WTC11 (cell line): ENCODE results near the gene UGT1A4. TPM values are rescaled to one million over a fixed set of nuclear protein-coding genes. Genes with fewer than 3 reads are reported as not detected.

ENCODE experiments used
- ATAC-seq: fragments of 200-7000 bp; cut with Tn5 transposase; 2 replicates; pipeline ENCODE4 v1.10.0; 2021; ENCODE audit warnings: mild to moderate bottlenecking, moderate library complexity
- CTCF ChIA-PET: fragments of 300-600 bp; sonication (Branson Sonifier 250); formaldehyde crosslinking; loops from one replicate; lab custom pipeline; 2021; ENCODE audit warnings: antibody characterized with exemption; lab: Charles Lee
- POLR2A ChIA-PET: fragments of 350-600 bp; sonication (Branson Sonifier 250); formaldehyde crosslinking; loops from one replicate; lab custom pipeline; 2021; ENCODE audit warnings: antibody characterized with exemption; lab: Charles Lee
- DNase-seq: peaks from one replicate; pipeline ENCODE4 v3.0.0; 2021; ENCODE audit warnings: low spot score
- H3K27ac Mint-ChIP-seq: 2 replicates; pipeline ENCODE4 v1.8.0; 2021; ENCODE audit warnings: mixed read lengths
- H3K27me3 Mint-ChIP-seq: 2 replicates; pipeline ENCODE4 v1.8.0; 2021; ENCODE audit warnings: low read depth, mild to moderate bottlenecking, moderate library complexity, mixed read lengths
- H3K36me3 Mint-ChIP-seq: 2 replicates; pipeline ENCODE4 v1.8.0; 2021; ENCODE audit warnings: mixed read lengths
- H3K4me1 Mint-ChIP-seq: 2 replicates; pipeline ENCODE4 v1.8.0; 2022; ENCODE audit warnings: mixed read lengths
- H3K4me3 Mint-ChIP-seq: 2 replicates; pipeline ENCODE4 v1.8.0; 2021; ENCODE audit warnings: mild to moderate bottlenecking, moderate library complexity, mixed read lengths
- H3K9me3 Mint-ChIP-seq: 2 replicates; pipeline ENCODE4 v1.8.0; 2021; ENCODE audit warnings: mixed read lengths
- ATF3 ChIP-seq: sonication (generic); formaldehyde crosslinking; conservative IDR thresholded peaks from 2 replicates; pipeline ENCODE4 v1.8.1; 2022; ENCODE audit warnings: mild to moderate bottlenecking, missing genetic modification reagents
- CTCF ChIP-seq: fragments of 200-600 bp; IDR thresholded peaks from 2 replicates; pipeline ENCODE4 v1.8.0; 2022; ENCODE audit warnings: antibody characterized with exemption
- ERG ChIP-seq: fragments of 250-450 bp; sonication (Bioruptor Pico); IDR thresholded peaks from 2 replicates; pipeline ENCODE4 v1.8.0; 2021; ENCODE audit warnings: mild to moderate bottlenecking
- GTF2I ChIP-seq: fragments of 250-450 bp; sonication (Bioruptor Pico); conservative IDR thresholded peaks from 2 replicates; pipeline ENCODE4 v1.4.0; 2021; ENCODE audit warnings: mild to moderate bottlenecking
- HMGA2 ChIP-seq: fragments of 250-450 bp; sonication (Bioruptor Pico); IDR thresholded peaks from 2 replicates; pipeline ENCODE4 v1.4.0; 2021; ENCODE audit warnings: mild to moderate bottlenecking, moderate library complexity
- JAZF1 ChIP-seq: fragments of 250-450 bp; sonication (Bioruptor Pico); IDR thresholded peaks from 2 replicates; pipeline ENCODE4 v1.9.0; 2021; ENCODE audit warnings: moderate library complexity, mild to moderate bottlenecking, inconsistent platforms
- JUN ChIP-seq: sonication (generic); formaldehyde crosslinking; IDR thresholded peaks from 2 replicates; pipeline ENCODE4 v1.8.0; 2023; ENCODE audit warnings: mild to moderate bottlenecking, missing genetic modification reagents
- MXD4 ChIP-seq: fragments of 250-450 bp; sonication (Bioruptor Pico); IDR thresholded peaks from 2 replicates; pipeline ENCODE4 v1.8.0; 2021; ENCODE audit warnings: mild to moderate bottlenecking, moderate library complexity, borderline replicate concordance
- PREB ChIP-seq: sonication (generic); formaldehyde crosslinking; IDR thresholded peaks from 2 replicates; pipeline ENCODE4 v1.8.1; 2022; ENCODE audit warnings: mild to moderate bottlenecking, missing genetic modification reagents, moderate library complexity, borderline replicate concordance
- SMAD3 ChIP-seq: sonication (generic); formaldehyde crosslinking; IDR thresholded peaks from 2 replicates; pipeline ENCODE4 v1.8.0; 2022; ENCODE audit warnings: missing genetic modification reagents, mild to moderate bottlenecking, borderline replicate concordance
- SP1 ChIP-seq: sonication (generic); formaldehyde crosslinking; conservative IDR thresholded peaks from 2 replicates; pipeline ENCODE4 v1.8.1; 2022; ENCODE audit warnings: missing genetic modification reagents
- TEAD1 ChIP-seq: sonication (generic); formaldehyde crosslinking; IDR thresholded peaks from 2 replicates; pipeline ENCODE4 v1.8.0; 2022; ENCODE audit warnings: mild to moderate bottlenecking, missing genetic modification reagents
- USF1 ChIP-seq: sonication (generic); formaldehyde crosslinking; IDR thresholded peaks from 2 replicates; pipeline ENCODE4 v1.8.0; 2022; ENCODE audit warnings: mild to moderate bottlenecking, missing genetic modification reagents
- ZMAT4 ChIP-seq: fragments of 250-450 bp; sonication (Bioruptor Pico); IDR thresholded peaks from 2 replicates; pipeline ENCODE4 v1.9.0; 2021; ENCODE audit warnings: mild to moderate bottlenecking
- ZNF121 ChIP-seq: sonication (generic); formaldehyde crosslinking; IDR thresholded peaks from 2 replicates; pipeline ENCODE4 v1.8.0; 2023; ENCODE audit warnings: missing genetic modification reagents
- ZNF138 ChIP-seq: sonication (generic); formaldehyde crosslinking; conservative IDR thresholded peaks from 2 replicates; pipeline ENCODE4 v1.8.1; 2022; ENCODE audit warnings: mild to moderate bottlenecking, moderate library complexity, missing genetic modification reagents
- ZNF416 ChIP-seq: fragments of 250-450 bp; sonication (Bioruptor Pico); IDR thresholded peaks from 2 replicates; pipeline ENCODE4 v1.9.0; 2021; ENCODE audit warnings: mild to moderate bottlenecking, inconsistent platforms
- ZNF425 ChIP-seq: fragments of 250-450 bp; sonication (Bioruptor Pico); conservative IDR thresholded peaks from 2 replicates; pipeline ENCODE4 v1.9.0; 2021; ENCODE audit warnings: mild to moderate bottlenecking
- ZSCAN18 ChIP-seq: fragments of 250-450 bp; sonication (Bioruptor Pico); IDR thresholded peaks from 2 replicates; pipeline ENCODE4 v2.1.2; 2022; ENCODE audit warnings: mild to moderate bottlenecking, moderate library complexity
- total RNA-seq: library from RNA; stranded (reverse); gene quantifications from 3 replicates; pipeline ENCODE4 v1.2.3, GENCODE V29; 2021

UGT1A4 gene
- total RNA-seq, 1 experiment from 2014 or later = 0.22 TPM

GRCh38 chr2:233791151-233791882 lies 72.8 kb downstream of the UGT1A4 start:
- H3K9me3 Mint-ChIP-seq = peaks cover 8% of the 10 kb centered on the region
- no peaks in the 10 kb centered on the region for H3K4me1 Mint-ChIP-seq
- CTCF ChIA-PET = no interaction called here
- no peak overlapping the region for H3K27ac Mint-ChIP-seq
- ATAC-seq (no peak), DNase-seq (no peak)
- no peaks in the 10 kb centered on the region; the same call in 1 of the 2 replicates for H3K27me3 Mint-ChIP-seq
- no peaks in the 10 kb centered on the region for H3K36me3 Mint-ChIP-seq
- POLR2A ChIA-PET = no interaction called here
- no peak for TF ChIP-seq TEAD1 (CRISPR knock-in tag)
- no peak for TF ChIP-seq ZNF121 (CRISPR knock-in tag)
- TF ChIP-seq ZNF138 = no peak
- no peak for TF ChIP-seq ERG (CRISPR knock-in tag)
- TF ChIP-seq USF1 (CRISPR knock-in tag) = no peak
- no peak for TF ChIP-seq ATF3
- no peak for TF ChIP-seq CTCF
- no peak for TF ChIP-seq ZSCAN18 (CRISPR knock-in tag)
- TF ChIP-seq PREB = no peak
- no peak for TF ChIP-seq ZMAT4 (CRISPR knock-in tag)
- no peak for TF ChIP-seq JUN (CRISPR knock-in tag)
- TF ChIP-seq SP1 (CRISPR knock-in tag) = no peak
- no peak overlapping the region for H3K4me3 Mint-ChIP-seq

- Mint-ChIP-seq H3K4me3 (no peak overlapping the region), H3K36me3 (no peaks in the 10 kb centered on the region), H3K4me1 (no peaks in the 10 kb centered on the region), H3K27ac (no peak overlapping the region), H3K27me3 (no peaks in the 10 kb centered on the region; the same call in 1 of the 2 replicates), H3K9me3 (peaks cover 6% of the 10 kb centered on the region)
- DNase-seq (no peak), ATAC-seq (no peak)
- TF ChIP-seq ERG (CRISPR knock-in tag) (no peak), HMGA2 (CRISPR knock-in tag) (no peak), JAZF1 (no peak), MXD4 (CRISPR knock-in tag) (no peak), ZNF425 (CRISPR knock-in tag) (no peak), SMAD3 (CRISPR knock-in tag) (no peak), GTF2I (CRISPR knock-in tag) (no peak), ZNF416 (no peak)
- ChIA-PET CTCF (no interaction called here), POLR2A (no interaction called here)
Measured at GRCh38 chr2:233791883-233792329, 73.4 kb downstream of the UGT1A4 start.
